Measurements from ENCODE around the gene SLC16A4.

Gene SLC16A4

DNA sequence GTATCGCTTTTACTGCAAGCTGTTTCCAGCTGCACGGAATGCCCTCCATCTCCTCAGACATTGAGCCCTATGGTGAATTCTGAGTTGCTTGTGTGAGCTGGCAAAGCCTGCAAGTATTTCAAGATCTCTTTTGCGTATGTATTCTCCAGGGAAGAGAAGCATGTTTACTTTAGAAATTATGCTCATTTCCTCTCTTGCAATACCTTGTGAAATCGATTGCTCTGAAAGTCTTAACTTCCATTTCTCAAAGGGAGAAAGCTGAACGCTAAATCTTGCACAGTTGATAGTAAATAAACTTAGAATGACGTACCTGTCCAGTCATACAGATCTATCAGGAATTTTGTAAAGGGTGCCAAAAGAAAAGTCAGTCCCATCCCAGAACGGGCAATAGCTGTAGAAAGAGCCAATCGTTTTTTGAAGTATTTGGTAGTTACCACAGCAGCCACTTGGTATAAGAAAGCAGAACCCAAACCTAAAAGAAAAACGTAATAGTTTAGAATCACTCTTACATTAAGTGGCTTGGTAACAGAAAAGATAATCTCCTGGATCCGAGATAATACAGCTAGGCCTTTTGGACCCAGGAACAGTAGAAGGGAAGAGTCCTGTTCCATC lies 10.0 kb downstream of the SLC16A4 start:
- Histone ChIP-seq H3K27ac (ENCODE audit: low read depth, low read length) (no peak overlapping the region), H3K4me3 (ENCODE audit: low read length) (no peak overlapping the region), H3K9ac (ENCODE audit: low read length) (no peak overlapping the region), H3K36me3 (ENCODE audit: control insufficient read depth, insufficient read depth, low read length) (peaks cover 5% of the 10 kb centered on the region), H3K4me1 (ENCODE audit: control insufficient read depth, insufficient read depth, low read length) (no peaks in the 10 kb centered on the region), H3K27me3 (ENCODE audit: control insufficient read depth, insufficient read depth, low read length) (no peaks in the 10 kb centered on the region)

GRCh38 chr1:110375490-110375889 lies 15.3 kb downstream of the SLC16A4 start:
- no peak overlapping the region for H3K4me3 ChIP-seq (ENCODE audit: low read length)
- H3K9ac ChIP-seq (ENCODE audit: low read length), result no peak overlapping the region
- no peak overlapping the region for H3K27ac ChIP-seq (ENCODE audit: low read depth, low read length)
- H3K36me3 ChIP-seq (ENCODE audit: control insufficient read depth, insufficient read depth, low read length), result peaks cover 13% of the 10 kb centered on the region
- H3K4me1 ChIP-seq (ENCODE audit: control insufficient read depth, insufficient read depth, low read length), result no peaks in the 10 kb centered on the region
- H3K27me3 ChIP-seq (ENCODE audit: control insufficient read depth, insufficient read depth, low read length), result no peaks in the 10 kb centered on the region

- H3K4me3 ChIP-seq (ENCODE audit: low read length), result no peak overlapping the region
- no peaks in the 10 kb centered on the region for H3K4me1 ChIP-seq (ENCODE audit: control insufficient read depth, insufficient read depth, low read length)
- no peak overlapping the region for H3K9ac ChIP-seq (ENCODE audit: low read length)
- H3K27ac ChIP-seq (ENCODE audit: low read depth, low read length), result no peak overlapping the region
- peaks cover 9% of the 10 kb centered on the region for H3K36me3 ChIP-seq (ENCODE audit: control insufficient read depth, insufficient read depth, low read length)
- H3K27me3 ChIP-seq (ENCODE audit: control insufficient read depth, insufficient read depth, low read length), result no peaks in the 10 kb centered on the region
Observed at GRCh38 chr1:110370827-110371226, 20.0 kb downstream of the SLC16A4 start.

GRCh38 chr1:110364221-110364620 lies 26.6 kb downstream of the SLC16A4 start:
- Histone ChIP-seq H3K36me3 (ENCODE audit: control insufficient read depth, insufficient read depth, low read length) (peaks cover 4% of the 10 kb centered on the region), H3K9ac (ENCODE audit: low read length) (no peak overlapping the region), H3K27ac (ENCODE audit: low read depth, low read length) (no peak overlapping the region), H3K4me1 (ENCODE audit: control insufficient read depth, insufficient read depth, low read length) (no peaks in the 10 kb centered on the region), H3K4me3 (ENCODE audit: low read length) (no peak overlapping the region), H3K27me3 (ENCODE audit: control insufficient read depth, insufficient read depth, low read length) (no peaks in the 10 kb centered on the region)

GRCh38 chr1:110361856-110362255 lies 29.0 kb downstream of the SLC16A4 start:
- Histone ChIP-seq H3K9ac (ENCODE audit: low read length) (no peak overlapping the region), H3K4me1 (ENCODE audit: control insufficient read depth, insufficient read depth, low read length) (no peaks in the 10 kb centered on the region), H3K4me3 (ENCODE audit: low read length) (no peak overlapping the region), H3K27me3 (ENCODE audit: control insufficient read depth, insufficient read depth, low read length) (no peaks in the 10 kb centered on the region), H3K27ac (ENCODE audit: low read depth, low read length) (no peak overlapping the region), H3K36me3 (ENCODE audit: control insufficient read depth, insufficient read depth, low read length) (peaks cover 4% of the 10 kb centered on the region)

DNA sequence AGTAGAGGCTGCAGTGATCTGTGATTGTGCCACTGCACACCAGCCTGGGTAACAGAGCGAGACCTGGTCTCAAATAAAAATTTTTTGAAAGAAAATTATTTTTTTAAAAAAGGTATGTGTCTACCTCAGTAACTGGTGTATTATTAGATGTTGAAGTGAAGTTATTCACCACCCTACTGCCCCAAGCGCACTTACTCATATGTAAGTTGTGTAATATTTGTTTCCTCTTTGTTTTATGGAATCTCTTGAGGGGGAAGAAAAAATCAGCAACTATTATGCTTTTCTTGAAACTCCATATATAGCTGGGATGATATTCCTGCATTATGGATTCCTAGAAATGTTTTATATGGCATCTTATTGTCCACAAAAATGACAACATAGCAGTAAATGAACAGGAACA lies 30.4 kb downstream of the SLC16A4 start:
- Histone ChIP-seq H3K36me3 (ENCODE audit: control insufficient read depth, insufficient read depth, low read length) (peaks cover 2% of the 10 kb centered on the region), H3K4me3 (ENCODE audit: low read length) (no peak overlapping the region)

GRCh38 chr1:110356379-110356778 lies 34.4 kb downstream of the SLC16A4 start:
- no peaks in the 10 kb centered on the region for H3K27me3 ChIP-seq (ENCODE audit: control insufficient read depth, insufficient read depth, low read length)
- H3K4me1 ChIP-seq (ENCODE audit: control insufficient read depth, insufficient read depth, low read length), result no peaks in the 10 kb centered on the region
- H3K27ac ChIP-seq (ENCODE audit: low read depth, low read length), result no peak overlapping the region
- no peak overlapping the region for H3K4me3 ChIP-seq (ENCODE audit: low read length)
- no peak overlapping the region for H3K9ac ChIP-seq (ENCODE audit: low read length)
- no peaks in the 10 kb centered on the region for H3K36me3 ChIP-seq (ENCODE audit: control insufficient read depth, insufficient read depth, low read length)

More for the DNA sequence above, 30.4 kb downstream of the SLC16A4 start:
- no peaks in the 10 kb centered on the region for H3K4me1 ChIP-seq (ENCODE audit: control insufficient read depth, insufficient read depth, low read length)
- no peak overlapping the region for H3K9ac ChIP-seq (ENCODE audit: low read length)
- no peak overlapping the region for H3K27ac ChIP-seq (ENCODE audit: low read depth, low read length)
- no peaks in the 10 kb centered on the region for H3K27me3 ChIP-seq (ENCODE audit: control insufficient read depth, insufficient read depth, low read length)

GRCh38 chr1:110355321-110355720 lies 35.5 kb downstream of the SLC16A4 start:
- Histone ChIP-seq H3K36me3 (ENCODE audit: control insufficient read depth, insufficient read depth, low read length) (no peaks in the 10 kb centered on the region), H3K27me3 (ENCODE audit: control insufficient read depth, insufficient read depth, low read length) (no peaks in the 10 kb centered on the region), H3K9ac (ENCODE audit: low read length) (no peak overlapping the region), H3K4me3 (ENCODE audit: low read length) (no peak overlapping the region), H3K4me1 (ENCODE audit: control insufficient read depth, insufficient read depth, low read length) (no peaks in the 10 kb centered on the region), H3K27ac (ENCODE audit: low read depth, low read length) (no peak overlapping the region)

GRCh38 chr1:110350360-110350759 lies 40.5 kb downstream of the SLC16A4 start:
- Histone ChIP-seq H3K4me3 (ENCODE audit: low read length) (no peak overlapping the region), H3K27me3 (ENCODE audit: control insufficient read depth, insufficient read depth, low read length) (no peaks in the 10 kb centered on the region), H3K4me1 (ENCODE audit: control insufficient read depth, insufficient read depth, low read length) (peaks cover 12% of the 10 kb centered on the region), H3K36me3 (ENCODE audit: control insufficient read depth, insufficient read depth, low read length) (no peaks in the 10 kb centered on the region), H3K27ac (ENCODE audit: low read depth, low read length) (no peak overlapping the region), H3K9ac (ENCODE audit: low read length) (no peak overlapping the region)

- Histone ChIP-seq H3K27ac (ENCODE audit: low read depth, low read length) (no peak overlapping the region), H3K4me3 (ENCODE audit: low read length) (no peak overlapping the region), H3K4me1 (ENCODE audit: control insufficient read depth, insufficient read depth, low read length) (peaks cover 12% of the 10 kb centered on the region), H3K36me3 (ENCODE audit: control insufficient read depth, insufficient read depth, low read length) (no peaks in the 10 kb centered on the region), H3K27me3 (ENCODE audit: control insufficient read depth, insufficient read depth, low read length) (no peaks in the 10 kb centered on the region), H3K9ac (ENCODE audit: low read length) (no peak overlapping the region)
Observed at GRCh38 chr1:110348771-110349170, 42.1 kb downstream of the SLC16A4 start.

- H3K36me3 ChIP-seq (ENCODE audit: control insufficient read depth, insufficient read depth, low read length), result no peaks in the 10 kb centered on the region
- H3K4me3 ChIP-seq (ENCODE audit: low read length), result no peak overlapping the region
- H3K27ac ChIP-seq (ENCODE audit: low read depth, low read length), result no peak overlapping the region
- peaks cover 12% of the 10 kb centered on the region for H3K4me1 ChIP-seq (ENCODE audit: control insufficient read depth, insufficient read depth, low read length)
- no peak overlapping the region for H3K9ac ChIP-seq (ENCODE audit: low read length)
- no peaks in the 10 kb centered on the region for H3K27me3 ChIP-seq (ENCODE audit: control insufficient read depth, insufficient read depth, low read length)
Observed at GRCh38 chr1:110348050-110348449, 42.8 kb downstream of the SLC16A4 start.

DNA sequence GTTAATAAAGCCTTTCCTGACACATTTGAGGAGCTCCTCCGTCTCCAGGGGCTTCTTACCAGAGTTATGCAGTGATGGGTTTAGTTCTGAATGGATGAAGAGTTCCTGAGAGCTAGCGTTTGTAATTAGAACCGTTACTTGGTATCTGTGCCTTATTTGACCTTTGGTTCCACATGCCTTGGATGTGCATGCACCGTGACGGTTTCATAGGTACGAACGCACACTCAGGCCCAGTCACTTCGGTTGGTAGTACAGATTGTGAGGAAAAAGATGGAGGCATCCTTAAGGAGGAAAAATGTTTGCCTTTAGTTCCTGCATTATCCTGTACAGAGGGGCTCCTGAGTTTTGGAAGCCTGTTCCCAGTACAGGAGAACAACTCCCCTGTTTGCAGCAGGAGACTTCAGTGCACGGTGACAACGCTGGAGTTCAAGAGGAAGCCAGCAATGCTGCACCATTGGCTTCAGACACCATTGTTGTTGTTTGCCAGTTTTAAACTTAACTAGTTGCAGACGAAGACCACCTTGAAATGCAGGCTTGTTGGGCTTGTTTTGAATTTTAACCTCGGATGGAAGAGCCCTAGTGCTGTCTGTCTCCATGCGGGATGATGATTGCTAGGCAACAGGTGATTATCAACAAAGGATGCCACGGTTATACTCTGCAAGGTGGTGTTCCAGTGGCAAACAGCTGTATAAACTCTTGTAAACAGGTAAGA lies 43.5 kb downstream of the SLC16A4 start:
- Histone ChIP-seq H3K36me3 (ENCODE audit: control insufficient read depth, insufficient read depth, low read length) (no peaks in the 10 kb centered on the region), H3K4me1 (ENCODE audit: control insufficient read depth, insufficient read depth, low read length) (peaks cover 18% of the 10 kb centered on the region), H3K27me3 (ENCODE audit: control insufficient read depth, insufficient read depth, low read length) (no peaks in the 10 kb centered on the region), H3K4me3 (ENCODE audit: low read length) (no peak overlapping the region), H3K9ac (ENCODE audit: low read length) (no peak overlapping the region), H3K27ac (ENCODE audit: low read depth, low read length) (no peak overlapping the region)

DNA sequence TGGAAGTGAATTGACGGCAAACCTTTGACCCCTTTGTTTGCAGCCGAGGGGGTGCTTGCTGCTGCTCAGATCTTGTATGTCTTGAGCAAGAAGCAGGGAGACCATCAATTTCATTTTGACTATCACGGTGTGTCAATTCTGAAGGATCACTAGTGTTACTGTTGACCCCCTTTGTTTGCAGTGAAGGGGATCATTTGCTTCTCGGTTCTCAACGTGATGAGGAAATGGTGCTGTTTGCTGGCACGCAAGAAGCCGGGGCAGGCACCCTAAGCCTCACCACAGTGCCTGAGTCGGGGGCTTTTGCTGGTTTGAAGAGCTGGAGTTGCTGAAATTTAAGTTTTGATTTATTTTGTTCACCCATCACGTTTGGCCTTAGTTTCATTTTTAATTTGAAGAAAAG lies 44.1 kb downstream of the SLC16A4 start:
- H3K27me3 ChIP-seq (ENCODE audit: control insufficient read depth, insufficient read depth, low read length), result no peaks in the 10 kb centered on the region

More for the DNA sequence above, 44.1 kb downstream of the SLC16A4 start:
- Histone ChIP-seq H3K9ac (ENCODE audit: low read length) (no peak overlapping the region), H3K4me3 (ENCODE audit: low read length) (no peak overlapping the region), H3K36me3 (ENCODE audit: control insufficient read depth, insufficient read depth, low read length) (no peaks in the 10 kb centered on the region), H3K27ac (ENCODE audit: low read depth, low read length) (no peak overlapping the region), H3K4me1 (ENCODE audit: control insufficient read depth, insufficient read depth, low read length) (peaks cover 23% of the 10 kb centered on the region)
